ENCODE data around the gene PDE4D.

GRCh38 chr5:59673438-59674058 is 220.0 kb downstream of the PDE4D start:
- TF ChIP-seq, protein P1, sequence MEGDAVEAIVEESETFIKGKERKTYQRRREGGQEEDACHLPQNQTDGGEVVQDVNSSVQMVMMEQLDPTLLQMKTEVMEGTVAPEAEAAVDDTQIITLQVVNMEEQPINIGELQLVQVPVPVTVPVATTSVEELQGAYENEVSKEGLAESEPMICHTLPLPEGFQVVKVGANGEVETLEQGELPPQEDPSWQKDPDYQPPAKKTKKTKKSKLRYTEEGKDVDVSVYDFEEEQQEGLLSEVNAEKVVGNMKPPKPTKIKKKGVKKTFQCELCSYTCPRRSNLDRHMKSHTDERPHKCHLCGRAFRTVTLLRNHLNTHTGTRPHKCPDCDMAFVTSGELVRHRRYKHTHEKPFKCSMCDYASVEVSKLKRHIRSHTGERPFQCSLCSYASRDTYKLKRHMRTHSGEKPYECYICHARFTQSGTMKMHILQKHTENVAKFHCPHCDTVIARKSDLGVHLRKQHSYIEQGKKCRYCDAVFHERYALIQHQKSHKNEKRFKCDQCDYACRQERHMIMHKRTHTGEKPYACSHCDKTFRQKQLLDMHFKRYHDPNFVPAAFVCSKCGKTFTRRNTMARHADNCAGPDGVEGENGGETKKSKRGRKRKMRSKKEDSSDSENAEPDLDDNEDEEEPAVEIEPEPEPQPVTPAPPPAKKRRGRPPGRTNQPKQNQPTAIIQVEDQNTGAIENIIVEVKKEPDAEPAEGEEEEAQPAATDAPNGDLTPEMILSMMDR (IDR thresholded peaks at IDR 0.05), result peak; percentile 91
- no peak for TF ChIP-seq EZH2 (IDR thresholded peaks at IDR 0.05)

Data from neural progenitor cell (in vitro differentiated cells).